HG03575 (cell line): Measurements from ENCODE around the gene PLLP.

ENCODE experiments used
- ATAC-seq: cut with Tn5 transposase; IDR thresholded peaks from one replicate; pipeline ENCODE4 v1.9.1; 2021; ENCODE audit not compliant: unreplicated experiment, insufficient number of reproducible peaks, low FRiP score; ENCODE audit errors: extremely low read depth

Gene PLLP

GRCh38 chr16:57284209-57284951 lies at the start of gene PLLP:
TSS of gene PLLP (minus strand) at chr16:57284672. CDS start at chr16:57284540, 132 bp downstream.
- ATAC-seq = no peak

- ATAC-seq = no peak
These were observed 48.9 kb upstream of the PLLP start for GRCh38 chr16:57333402-57333801.

- no peak for ATAC-seq
These were observed 46.9 kb upstream of the PLLP start for GRCh38 chr16:57331355-57331754.

- no peak for ATAC-seq
These were observed 45.4 kb upstream of the PLLP start for GRCh38 chr16:57329718-57330327.

- ATAC-seq = no peak
These were observed 41.0 kb upstream of the PLLP start for GRCh38 chr16:57325458-57325857.

- ATAC-seq = no peak
These were observed 40.3 kb upstream of the PLLP start for GRCh38 chr16:57324749-57325148.

- ATAC-seq = no peak
These were observed 35.2 kb upstream of the PLLP start for GRCh38 chr16:57319646-57320045.

- ATAC-seq = no peak
These were observed 33.9 kb upstream of the PLLP start for GRCh38 chr16:57318240-57318970.

- no peak for ATAC-seq
These were observed 32.0 kb upstream of the PLLP start for GRCh38 chr16:57316390-57317017.

- no peak for ATAC-seq
These were observed 30.9 kb upstream of the PLLP start for GRCh38 chr16:57315416-57315815.

GRCh38 chr16:57314161-57314785 lies 29.8 kb upstream of the PLLP start:
- ATAC-seq = no peak

GRCh38 chr16:57313509-57313908 lies 29.0 kb upstream of the PLLP start:
- ATAC-seq = no peak

- ATAC-seq = no peak
These were observed 26.3 kb upstream of the PLLP start for GRCh38 chr16:57310801-57311200.

GRCh38 chr16:57308041-57308440 lies 23.6 kb upstream of the PLLP start:
- ATAC-seq = no peak

- no peak for ATAC-seq
These were observed 22.9 kb upstream of the PLLP start for GRCh38 chr16:57307365-57307764.

- no peak for ATAC-seq
These were observed 22.3 kb upstream of the PLLP start for GRCh38 chr16:57306676-57307341.

- ATAC-seq = no peak
These were observed 20.8 kb upstream of the PLLP start for GRCh38 chr16:57305159-57305811.
